GM13976 (cell line): ENCODE results near the gene FBXO42.
A peak's percentile ranks its signal among the peaks of the same experiment; 100 is the strongest.
"Not testable (repeated sequence)": the region's sequence is repeated elsewhere in the genome, so short reads cannot be mapped to it uniquely, and the experiment has no call there.

Source experiments
- DNase-seq: peaks from one replicate; pipeline ENCODE4 v3.0.0; 2012; ENCODE audit warnings: low spot score
- CTCF ChIP-seq: IDR thresholded peaks from 2 replicates; pipeline ENCODE4 v1.5.1; 2012; ENCODE audit warnings: borderline replicate concordance, mild to moderate bottlenecking; ENCODE audit not compliant: insufficient read depth; ENCODE audit errors: extremely low read depth, missing control alignments, control extremely low read depth
- in situ Hi-C: fragments of 300-500 bp; cut with MboI; formaldehyde crosslinking; loops from one replicate; pipeline ENCODE4 v1.12.0; 2022; ENCODE audit warnings: low sequenced_read_pairs, mixed read lengths, inconsistent platforms; ENCODE audit not compliant: unreplicated experiment

The FBXO42 gene

GRCh38 chr1:16224472-16224871 is 127.8 kb downstream of the FBXO42 start:
- in situ Hi-C loops, result no loop called here
- DNase-seq, result no peak
- no peak for TF ChIP-seq CTCF

GRCh38 chr1:16222716-16223115 is 129.6 kb downstream of the FBXO42 start:
- in situ Hi-C loops, DNase-seq: not testable (repeated sequence)

GRCh38 chr1:16221499-16221898 is 130.8 kb downstream of the FBXO42 start:
- DNase-seq, result no peak
- in situ Hi-C loops, result no loop called here
- no peak for TF ChIP-seq CTCF

- TF ChIP-seq CTCF, result no peak
- in situ Hi-C loops, result no loop called here
- no peak for DNase-seq
Observed at GRCh38 chr1:16219968-16220500, 132.2 kb downstream of the FBXO42 start.

- in situ Hi-C loops, result no loop called here
- no peak for DNase-seq
- TF ChIP-seq CTCF, result no peak
Observed at GRCh38 chr1:16218674-16219071, 133.6 kb downstream of the FBXO42 start.

- in situ Hi-C loops, result no loop called here
- DNase-seq, result no peak
- TF ChIP-seq CTCF, result no peak
Observed at GRCh38 chr1:16218014-16218673, 134.1 kb downstream of the FBXO42 start.

- in situ Hi-C loops, result no loop called here
- TF ChIP-seq CTCF, result no peak
- DNase-seq, result peak; percentile 99
Observed at GRCh38 chr1:16217061-16217785, 135.1 kb downstream of the FBXO42 start.
